Left renal pelvis (tissue), 4 donors: Measurements from ENCODE around the gene DHX58. TPM values are rescaled to one million over a fixed set of nuclear protein-coding genes. Genes with fewer than 3 reads are reported as not detected.

Experiments
- DNase-seq, 4 donors: peaks; one replicate each; pipeline ENCODE4 v3.0.0-alpha.2; 2013; ENCODE audit warnings: low read depth in 4 of 4, low spot score in 3 of 4
- polyA plus RNA-seq, 4 donors: library from polyadenylated mRNA; unstranded; fragments of 120-200 nt; gene quantifications; one replicate each; pipeline ENCODE4 v1.2.1, GENCODE V29; 2013; ENCODE audit not compliant: insufficient read length in 4 of 4

The DHX58 gene
- polyA plus RNA-seq, 4 donors, result 7.7 to 12.0 (median 8.4) TPM

GRCh38 chr17:42130310-42130936 is 17.9 kb upstream of the DHX58 start:
- no peak for DNase-seq

DNA sequence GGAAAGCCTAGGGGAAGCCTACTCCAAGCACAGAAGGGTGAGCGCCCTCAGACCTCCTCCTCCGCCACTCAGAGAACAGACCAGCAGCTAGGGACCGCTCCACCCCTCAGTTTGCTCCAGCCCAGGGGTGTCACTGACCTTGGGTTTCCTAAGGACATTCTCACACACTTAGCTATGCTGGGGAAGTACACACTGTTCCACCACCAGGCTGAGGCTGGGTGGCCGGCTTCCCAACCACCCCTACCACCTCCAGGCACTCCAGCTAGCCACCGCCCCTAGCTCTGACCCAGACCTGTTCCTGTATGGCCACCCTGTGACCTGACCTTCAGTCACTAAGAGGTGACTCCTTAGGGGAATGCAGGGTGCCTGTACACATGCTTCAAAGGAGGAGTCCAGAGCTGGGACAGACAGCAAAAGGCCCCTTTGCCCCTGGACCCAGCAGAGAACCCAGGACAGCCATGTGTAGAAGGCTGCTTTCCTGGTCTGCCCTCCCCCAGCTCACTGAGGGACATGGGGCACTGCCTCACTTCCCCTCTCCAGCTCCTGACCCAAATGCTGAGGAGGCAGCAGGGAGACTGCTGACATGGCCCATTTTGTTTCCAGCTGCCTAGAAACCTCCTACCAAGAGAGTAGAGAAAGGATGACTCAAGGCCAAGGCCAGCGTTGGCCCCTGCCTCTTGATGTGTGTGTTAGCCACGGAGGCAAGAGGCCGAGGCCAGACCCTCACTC is 16.8 kb upstream of the DHX58 start:
- DNase-seq, result no peak

DNA sequence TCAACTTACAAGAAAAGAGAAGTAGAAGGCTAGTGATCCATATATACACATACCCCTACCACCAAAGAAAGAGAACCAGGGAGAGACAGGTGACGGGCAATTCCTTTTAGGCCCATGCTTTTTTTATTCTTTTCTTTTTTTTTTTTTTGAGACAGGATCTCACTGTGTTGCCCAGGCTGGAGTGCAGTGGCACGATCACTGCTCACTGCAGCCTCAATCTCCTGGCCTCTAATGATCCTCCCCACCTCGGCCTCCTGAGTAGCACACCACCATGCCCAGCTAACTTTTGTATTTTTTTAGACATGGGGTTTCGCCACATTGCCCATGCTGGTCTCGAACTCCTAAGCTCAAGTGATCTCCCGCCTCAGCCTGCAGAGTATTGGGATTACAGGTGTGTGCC is 14.9 kb upstream of the DHX58 start:
- DNase-seq, result no peak

- no peak for DNase-seq
Measured at GRCh38 chr17:42126836-42127235, 14.3 kb upstream of the DHX58 start.

GRCh38 chr17:42125565-42125964 is 13.1 kb upstream of the DHX58 start:
- DNase-seq, result no peak

- DNase-seq, result no peak
Measured at GRCh38 chr17:42124256-42124655, 11.7 kb upstream of the DHX58 start.

DNA sequence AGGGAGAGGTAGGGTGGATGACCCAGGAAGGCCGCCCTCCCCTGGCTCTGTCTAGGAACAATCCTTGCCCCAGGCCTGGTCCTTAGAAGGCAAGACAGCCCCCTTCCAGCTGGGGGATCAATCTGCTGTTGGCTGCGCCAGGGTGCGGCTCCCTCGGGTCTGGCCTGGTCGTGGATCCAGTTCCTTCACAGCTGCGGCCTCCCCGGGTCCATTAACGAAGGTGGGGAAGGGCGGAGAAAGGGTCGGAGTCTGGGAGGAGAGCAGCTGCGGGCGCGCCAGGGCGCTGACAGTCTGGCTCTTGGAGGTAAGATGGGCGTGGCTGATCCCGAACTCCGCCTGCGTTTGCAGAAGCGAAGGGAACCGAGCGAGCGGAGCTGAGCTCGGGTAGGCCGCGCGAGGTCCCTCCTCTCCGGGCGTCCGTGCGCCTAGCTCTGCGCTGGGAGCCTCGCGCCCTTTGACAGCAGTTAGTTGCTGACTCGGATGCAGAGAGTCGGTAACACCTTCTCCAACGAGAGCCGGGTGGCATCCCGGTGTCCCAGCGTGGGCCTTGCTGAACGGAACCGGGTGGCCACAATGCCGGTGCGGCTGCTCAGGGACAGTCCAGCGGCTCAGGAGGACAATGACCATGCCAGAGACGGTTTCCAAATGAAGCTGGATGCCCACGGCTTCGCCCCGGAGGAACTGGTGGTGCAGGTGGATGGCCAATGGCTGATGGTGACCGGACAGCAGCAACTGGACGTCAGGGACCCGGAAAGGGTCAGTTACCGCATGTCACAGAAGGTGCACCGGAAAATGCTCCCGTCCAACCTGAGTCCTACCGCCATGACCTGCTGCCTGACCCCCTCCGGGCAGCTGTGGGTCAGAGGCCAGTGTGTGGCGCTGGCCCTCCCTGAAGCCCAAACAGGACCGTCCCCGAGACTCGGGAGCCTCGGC is 10.1 kb upstream of the DHX58 start, which contains the start of gene HSPB9:
Gene HSPB9 (plus strand): TSS at position 434 of the 933 bp plus-strand sequence. CDS start 47 bp downstream, at position 481.
- DNase-seq, result no peak

DNA sequence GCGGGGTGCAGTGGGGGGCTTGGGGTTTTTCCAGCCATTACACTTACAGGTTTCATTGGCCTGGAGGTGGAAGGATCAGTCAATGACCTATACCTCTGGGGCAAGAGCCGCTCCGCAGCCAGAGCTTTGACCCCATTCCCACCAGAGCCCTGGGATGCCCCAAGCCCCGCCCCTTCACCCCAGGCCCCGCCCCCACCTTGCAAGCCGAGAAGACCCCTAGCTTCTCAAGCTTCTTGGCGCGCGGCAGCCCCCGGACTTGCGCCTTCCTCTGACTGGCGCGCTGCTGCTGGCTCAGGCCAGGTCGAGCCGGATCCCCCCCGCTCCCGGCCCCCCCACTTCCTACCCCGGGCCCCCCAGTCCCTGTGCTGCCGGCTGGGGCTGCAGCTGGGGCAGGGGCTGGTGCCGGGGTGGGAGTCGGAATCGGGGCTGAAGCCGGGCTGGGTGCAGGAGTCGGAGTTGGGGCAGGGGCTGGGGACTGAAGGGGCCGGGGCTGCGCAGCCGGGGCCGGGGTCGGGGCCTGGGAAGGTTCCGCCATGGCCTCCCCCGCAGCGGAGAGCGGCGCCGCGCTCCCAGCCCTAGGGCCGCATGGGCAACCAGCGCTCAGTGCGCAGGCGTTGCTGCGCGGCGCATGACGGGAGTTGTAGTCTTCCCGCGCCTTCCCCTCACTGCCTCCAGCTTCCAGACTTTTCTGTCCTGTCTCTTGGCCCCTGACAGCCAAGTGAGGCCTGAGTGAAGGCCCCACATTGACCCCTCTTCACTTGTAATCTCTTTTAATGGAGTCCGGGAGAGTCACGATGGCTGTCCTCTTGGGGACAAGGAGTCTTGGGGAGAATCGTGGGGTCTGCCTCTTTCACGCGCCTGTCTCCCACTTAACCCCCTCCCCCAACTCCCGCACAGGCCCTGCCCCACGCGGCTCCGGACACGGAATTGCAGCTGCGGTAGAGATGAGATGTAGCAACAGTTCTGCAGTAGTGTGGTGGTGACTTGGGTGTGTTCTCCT is 8.6 kb upstream of the DHX58 start, which contains the start of gene KAT2A:
Gene KAT2A (minus strand): TSS at position 598 of the 1,000 bp plus-strand sequence. CDS start 63 bp downstream, at position 535.
- no peak for DNase-seq

- DNase-seq, result no peak
Measured at GRCh38 chr17:42120161-42120769, 7.8 kb upstream of the DHX58 start.

DNA sequence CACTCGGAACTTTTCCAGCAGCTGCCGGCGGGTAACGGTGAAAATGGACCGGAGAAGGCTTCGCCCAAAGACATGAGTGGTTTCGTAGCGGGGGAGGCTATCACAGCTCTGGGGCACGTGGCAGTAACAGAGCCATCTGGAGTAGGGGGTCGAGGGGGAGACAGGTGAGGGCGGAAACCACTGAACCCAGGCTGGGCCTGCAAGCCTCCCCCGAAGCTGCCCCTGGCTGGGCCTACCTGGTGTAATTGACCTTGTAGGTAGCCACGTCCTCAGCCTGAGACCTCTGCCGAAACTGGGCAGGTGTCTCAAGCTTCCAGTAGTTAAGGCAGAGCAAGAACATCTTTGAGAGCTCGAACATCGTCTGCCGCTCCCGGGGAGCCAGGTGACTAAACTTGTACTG is 6.8 kb upstream of the DHX58 start:
- DNase-seq, result no peak

GRCh38 chr17:42118545-42118944 is 6.0 kb upstream of the DHX58 start:
- no peak for DNase-seq

DNA sequence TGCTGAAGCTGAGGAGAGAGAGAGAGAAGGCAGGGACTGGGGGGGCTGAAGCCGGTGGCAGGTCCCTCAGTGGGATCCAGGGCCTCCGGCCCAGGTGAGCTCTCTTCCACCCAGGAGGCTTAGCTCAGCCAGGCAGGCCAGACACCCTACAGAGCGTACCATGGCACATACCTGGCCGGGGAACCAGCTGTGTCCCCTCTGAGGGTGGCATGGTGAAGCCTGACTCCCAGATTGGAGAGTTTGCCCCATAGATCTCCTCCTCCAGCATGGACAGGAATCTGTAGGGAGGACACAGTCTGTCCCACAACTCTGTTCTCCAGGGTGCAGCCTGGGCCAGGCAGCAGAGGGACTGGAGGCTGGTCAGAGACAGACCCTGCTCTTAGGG is 5.6 kb upstream of the DHX58 start:
- DNase-seq, result no peak

DNA sequence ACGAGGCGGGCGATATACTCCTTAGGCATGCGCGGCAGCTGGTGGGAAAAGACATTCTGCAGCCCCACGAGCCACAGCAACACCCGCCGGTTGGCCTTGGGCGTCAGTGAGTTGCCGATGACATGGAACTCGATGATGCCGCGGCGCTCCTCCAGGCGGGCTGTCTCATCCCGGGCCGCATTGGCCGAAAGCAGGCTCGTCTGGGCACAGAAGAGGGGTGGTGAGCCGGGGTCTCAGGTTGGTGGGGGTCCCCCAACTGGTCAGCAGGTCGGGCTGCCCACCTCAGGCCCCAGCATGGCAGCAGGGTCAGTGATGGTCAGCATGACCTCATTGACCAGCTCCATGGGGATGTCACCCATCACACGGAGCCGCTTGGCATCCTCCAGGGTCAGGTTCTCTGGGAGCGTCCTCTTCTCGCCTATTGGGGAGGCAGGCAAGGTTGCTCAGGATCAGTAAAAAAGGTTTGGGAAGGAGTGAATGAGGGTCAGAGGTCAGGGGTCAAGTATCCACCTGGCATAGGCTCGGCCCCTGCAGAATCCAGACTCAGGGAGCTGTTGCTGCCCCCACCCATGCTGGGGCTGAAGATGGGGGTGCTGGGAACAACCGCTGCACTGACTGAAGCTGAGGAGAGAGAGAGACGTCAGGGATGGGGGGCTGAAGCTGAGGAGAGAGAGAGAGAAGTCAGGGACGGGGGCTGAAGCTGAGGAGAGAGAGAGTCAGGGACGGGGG is 5.0 kb upstream of the DHX58 start:
- no peak for DNase-seq

- no peak for DNase-seq
Measured at GRCh38 chr17:42116705-42117396, 4.3 kb upstream of the DHX58 start.

- DNase-seq, result no peak
Measured at GRCh38 chr17:42114118-42114517, 1.6 kb upstream of the DHX58 start.

- DNase-seq, result no peak
Measured at GRCh38 chr17:42113293-42114069, 967 bp upstream of the DHX58 start.

DNA sequence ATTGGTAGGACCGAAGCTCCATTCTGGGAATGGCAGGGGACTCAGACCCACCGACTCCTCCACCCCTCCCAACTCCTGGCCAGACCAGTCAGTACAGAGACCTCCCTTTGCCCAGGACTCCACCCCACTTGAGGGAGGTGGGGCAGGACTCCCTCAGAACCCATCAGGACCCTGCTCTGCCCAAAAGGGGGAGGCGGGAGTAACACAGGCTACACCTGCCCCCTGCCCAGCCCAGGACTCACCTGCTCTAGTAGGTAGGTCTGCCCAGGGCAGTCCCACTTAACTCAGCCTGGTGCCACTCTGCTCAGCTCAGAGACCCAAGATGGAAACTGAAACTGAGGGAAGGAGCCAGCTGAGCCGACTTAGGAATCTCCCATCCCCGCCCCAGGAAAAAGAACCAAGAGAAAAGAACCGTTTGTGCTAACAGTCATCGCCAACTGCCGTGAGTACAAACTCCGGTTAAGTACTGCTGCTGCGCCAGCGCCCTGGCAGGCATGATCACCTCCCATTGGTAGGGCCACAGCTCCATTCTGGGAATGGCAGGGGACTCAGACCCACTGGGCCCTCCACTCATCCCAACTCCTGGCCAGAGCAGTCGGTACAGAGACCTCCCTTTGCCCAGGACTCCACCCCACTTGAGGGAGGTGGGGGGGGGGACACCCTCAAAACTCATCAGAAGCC is 503 bp downstream of the DHX58 start:
- DNase-seq, result no peak
